Measurements from ENCODE around the gene SURF6.

SURF6 gene

DNA sequence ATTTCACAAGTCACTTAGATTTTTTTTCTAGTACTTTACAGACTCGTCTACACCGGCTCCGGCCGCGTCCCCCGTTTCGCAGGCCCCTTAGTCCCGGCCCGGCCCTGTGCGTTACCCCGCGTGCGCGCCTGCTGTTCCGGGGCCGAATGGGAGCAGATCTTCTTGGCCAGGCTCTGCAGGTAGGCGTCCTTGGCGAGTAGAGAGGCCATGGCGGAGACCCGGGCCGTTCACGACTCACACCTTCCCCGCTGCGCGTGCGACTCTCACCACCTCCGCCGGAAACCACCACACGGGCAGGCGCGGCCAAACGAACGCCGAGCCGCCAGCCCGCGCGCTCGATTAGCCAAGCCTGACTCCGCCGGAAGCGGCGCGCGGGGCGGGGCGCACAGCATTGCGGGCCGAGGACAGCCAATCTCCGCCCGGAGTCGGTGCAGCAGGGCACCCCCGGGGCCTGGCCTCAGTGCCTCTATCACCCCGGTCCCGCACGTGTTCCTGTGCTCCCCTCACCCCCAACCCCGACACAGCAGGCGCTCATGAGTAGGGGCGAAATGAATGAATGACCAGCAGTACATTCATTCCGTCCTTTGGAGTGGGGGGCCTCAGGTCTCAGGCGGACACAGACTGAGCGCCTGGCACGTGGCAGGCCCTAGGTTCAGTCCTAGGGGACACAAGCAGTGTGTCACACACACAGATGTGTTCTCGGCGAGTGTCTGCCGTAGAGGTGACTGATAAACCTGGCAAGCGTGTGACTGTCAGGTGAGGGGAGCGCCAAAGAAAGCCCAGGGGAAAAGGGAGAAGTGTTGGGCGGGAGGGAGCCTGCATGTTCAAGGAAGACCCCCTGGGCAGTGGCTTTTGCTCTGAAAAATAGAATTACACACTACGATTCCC, at the start of gene SURF6:
TSS of gene SURF6 (minus strand) at position 265 of the 888 bp plus-strand sequence. CDS start at position 209, 56 bp downstream.
- TF ChIP-seq, protein P1, sequence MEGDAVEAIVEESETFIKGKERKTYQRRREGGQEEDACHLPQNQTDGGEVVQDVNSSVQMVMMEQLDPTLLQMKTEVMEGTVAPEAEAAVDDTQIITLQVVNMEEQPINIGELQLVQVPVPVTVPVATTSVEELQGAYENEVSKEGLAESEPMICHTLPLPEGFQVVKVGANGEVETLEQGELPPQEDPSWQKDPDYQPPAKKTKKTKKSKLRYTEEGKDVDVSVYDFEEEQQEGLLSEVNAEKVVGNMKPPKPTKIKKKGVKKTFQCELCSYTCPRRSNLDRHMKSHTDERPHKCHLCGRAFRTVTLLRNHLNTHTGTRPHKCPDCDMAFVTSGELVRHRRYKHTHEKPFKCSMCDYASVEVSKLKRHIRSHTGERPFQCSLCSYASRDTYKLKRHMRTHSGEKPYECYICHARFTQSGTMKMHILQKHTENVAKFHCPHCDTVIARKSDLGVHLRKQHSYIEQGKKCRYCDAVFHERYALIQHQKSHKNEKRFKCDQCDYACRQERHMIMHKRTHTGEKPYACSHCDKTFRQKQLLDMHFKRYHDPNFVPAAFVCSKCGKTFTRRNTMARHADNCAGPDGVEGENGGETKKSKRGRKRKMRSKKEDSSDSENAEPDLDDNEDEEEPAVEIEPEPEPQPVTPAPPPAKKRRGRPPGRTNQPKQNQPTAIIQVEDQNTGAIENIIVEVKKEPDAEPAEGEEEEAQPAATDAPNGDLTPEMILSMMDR (IDR thresholded peaks at IDR 0.05; ENCODE audit: low read depth, low read length, missing control alignments): no peak
- peak; percentile 56 for DNase-seq (ENCODE audit: extremely low read depth, low read depth)
- peak within 1 kb of the TSS; percentile 97 for H3K4me3 ChIP-seq (replicated peaks; ENCODE audit: low read depth, low read length)

DNA sequence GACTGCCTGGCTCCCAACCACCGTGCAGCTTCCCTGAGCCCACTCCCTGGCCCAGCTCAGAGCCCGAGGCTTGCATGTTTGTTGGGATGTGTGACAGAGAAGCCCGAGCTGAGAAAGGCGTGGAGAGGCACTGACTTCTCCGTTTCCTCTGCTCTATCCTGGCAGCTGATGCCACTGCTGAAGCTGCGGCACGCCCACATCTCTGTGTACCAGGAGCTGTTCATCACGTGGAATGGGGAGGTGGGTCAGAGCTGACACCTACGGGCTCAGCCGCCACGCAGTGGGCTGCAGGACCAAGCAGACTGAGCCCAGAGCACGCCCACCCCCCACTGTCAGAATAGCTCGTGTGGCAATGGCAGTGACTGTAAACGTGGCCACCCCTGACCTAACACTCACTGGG, 49.5 kb upstream of the SURF6 start:
- TF ChIP-seq, protein P1 (IDR thresholded peaks at IDR 0.05; ENCODE audit: low read depth, low read length, missing control alignments): no peak
- no peak for DNase-seq (ENCODE audit: extremely low read depth, low read depth)
- no peak overlapping the region for H3K4me3 ChIP-seq (replicated peaks; ENCODE audit: low read depth, low read length)

- TF ChIP-seq, protein P1 (IDR thresholded peaks at IDR 0.05; ENCODE audit: low read depth, low read length, missing control alignments): no peak
- DNase-seq (ENCODE audit: extremely low read depth, low read depth): no peak
- H3K4me3 ChIP-seq (replicated peaks; ENCODE audit: low read depth, low read length): no peak overlapping the region
Observed at GRCh38 chr9:133384736-133385321, 48.8 kb upstream of the SURF6 start.

GRCh38 chr9:133383438-133383837, 47.5 kb upstream of the SURF6 start:
- no peak overlapping the region for H3K4me3 ChIP-seq (replicated peaks; ENCODE audit: low read depth, low read length)
- no peak for DNase-seq (ENCODE audit: extremely low read depth, low read depth)
- TF ChIP-seq, protein P1 (IDR thresholded peaks at IDR 0.05; ENCODE audit: low read depth, low read length, missing control alignments): no peak

DNA sequence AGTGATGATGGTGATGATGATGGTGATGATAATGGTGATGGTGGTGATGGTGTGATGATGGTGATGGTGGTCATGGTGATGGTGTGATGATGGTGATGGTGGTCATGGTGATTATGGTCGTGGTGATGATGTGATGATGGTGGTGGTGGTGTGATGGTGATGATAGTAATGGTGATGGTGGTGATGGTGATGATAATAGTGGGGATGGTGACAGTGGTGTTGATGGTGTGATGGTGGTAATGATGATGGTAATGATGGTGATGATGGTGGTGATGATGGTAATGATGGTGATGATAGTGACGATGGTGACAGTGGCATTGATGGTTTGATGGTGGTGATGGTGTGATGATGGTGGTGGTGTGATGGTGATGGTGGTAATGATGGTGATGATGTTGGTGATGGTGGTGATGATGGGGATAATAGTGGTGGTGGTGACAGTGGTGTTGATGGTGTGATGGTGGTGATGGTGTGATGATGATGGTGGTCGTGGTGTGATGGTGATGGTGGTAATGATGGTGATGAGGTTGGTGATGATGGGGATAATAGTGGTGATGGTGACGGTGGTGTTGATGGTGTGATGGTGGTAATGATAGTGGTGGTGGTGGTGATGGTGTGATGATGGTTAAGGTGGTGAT, 46.6 kb upstream of the SURF6 start:
- TF ChIP-seq, protein P1 (IDR thresholded peaks at IDR 0.05; ENCODE audit: low read depth, low read length, missing control alignments): no peak
- no peak overlapping the region for H3K4me3 ChIP-seq (replicated peaks; ENCODE audit: low read depth, low read length)
- no peak for DNase-seq (ENCODE audit: extremely low read depth, low read depth)

- TF ChIP-seq, protein P1 (IDR thresholded peaks at IDR 0.05; ENCODE audit: low read depth, low read length, missing control alignments): no peak
- H3K4me3 ChIP-seq (replicated peaks; ENCODE audit: low read depth, low read length): no peak overlapping the region
- DNase-seq (ENCODE audit: extremely low read depth, low read depth): no peak
Observed at GRCh38 chr9:133380734-133381133, 44.7 kb upstream of the SURF6 start.
